ENCODE results near the gene LRRC4C. TPM values are rescaled to one million over a fixed set of nuclear protein-coding genes. Genes with fewer than 3 reads are reported as not detected.

The LRRC4C gene
- total RNA-seq, 2 donors from 2014 or later = 2.7 to 2.8 TPM

GRCh38 chr11:41384329-41384728, 75.1 kb downstream of the LRRC4C start:
- Histone ChIP-seq H3K36me3 (no peaks in the 10 kb centered on the region), H3K9me3 (no peaks in the 10 kb centered on the region), H3K27ac (no peak overlapping the region), H3K4me3 (no peak overlapping the region), H3K4me1 (no peaks in the 10 kb centered on the region), H3K27me3 (no peaks in the 10 kb centered on the region)
- DNase-seq (ENCODE audit: low spot score) = no peak
- TF ChIP-seq, protein P1, sequence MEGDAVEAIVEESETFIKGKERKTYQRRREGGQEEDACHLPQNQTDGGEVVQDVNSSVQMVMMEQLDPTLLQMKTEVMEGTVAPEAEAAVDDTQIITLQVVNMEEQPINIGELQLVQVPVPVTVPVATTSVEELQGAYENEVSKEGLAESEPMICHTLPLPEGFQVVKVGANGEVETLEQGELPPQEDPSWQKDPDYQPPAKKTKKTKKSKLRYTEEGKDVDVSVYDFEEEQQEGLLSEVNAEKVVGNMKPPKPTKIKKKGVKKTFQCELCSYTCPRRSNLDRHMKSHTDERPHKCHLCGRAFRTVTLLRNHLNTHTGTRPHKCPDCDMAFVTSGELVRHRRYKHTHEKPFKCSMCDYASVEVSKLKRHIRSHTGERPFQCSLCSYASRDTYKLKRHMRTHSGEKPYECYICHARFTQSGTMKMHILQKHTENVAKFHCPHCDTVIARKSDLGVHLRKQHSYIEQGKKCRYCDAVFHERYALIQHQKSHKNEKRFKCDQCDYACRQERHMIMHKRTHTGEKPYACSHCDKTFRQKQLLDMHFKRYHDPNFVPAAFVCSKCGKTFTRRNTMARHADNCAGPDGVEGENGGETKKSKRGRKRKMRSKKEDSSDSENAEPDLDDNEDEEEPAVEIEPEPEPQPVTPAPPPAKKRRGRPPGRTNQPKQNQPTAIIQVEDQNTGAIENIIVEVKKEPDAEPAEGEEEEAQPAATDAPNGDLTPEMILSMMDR (IDR thresholded peaks at IDR 0.05) = no peak

DNA sequence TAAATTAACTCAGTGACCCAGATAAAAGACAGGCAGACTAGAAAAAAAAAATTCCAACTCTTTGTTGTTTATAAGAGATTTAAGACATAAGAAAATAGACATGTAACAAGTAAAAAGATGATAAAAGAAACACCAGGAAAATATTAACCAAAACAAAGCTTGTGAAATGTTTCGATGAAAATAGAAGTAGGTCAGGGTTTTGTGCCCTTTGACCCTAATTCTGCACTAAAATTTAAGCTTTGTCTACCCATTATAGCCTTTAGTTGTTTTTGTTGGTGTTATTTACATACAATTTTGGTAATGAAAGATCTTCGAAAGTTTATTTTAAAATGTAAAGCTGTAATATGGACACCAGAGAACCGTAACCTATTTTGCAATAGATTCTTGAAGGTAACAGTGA, 75.7 kb downstream of the LRRC4C start:
- TF ChIP-seq, protein P1 (IDR thresholded peaks at IDR 0.05) = no peak
- Histone ChIP-seq H3K9me3 (no peaks in the 10 kb centered on the region), H3K36me3 (no peaks in the 10 kb centered on the region), H3K27me3 (no peaks in the 10 kb centered on the region), H3K27ac (no peak overlapping the region), H3K4me1 (no peaks in the 10 kb centered on the region), H3K4me3 (no peak overlapping the region)
- DNase-seq (ENCODE audit: low spot score) = no peak

DNA sequence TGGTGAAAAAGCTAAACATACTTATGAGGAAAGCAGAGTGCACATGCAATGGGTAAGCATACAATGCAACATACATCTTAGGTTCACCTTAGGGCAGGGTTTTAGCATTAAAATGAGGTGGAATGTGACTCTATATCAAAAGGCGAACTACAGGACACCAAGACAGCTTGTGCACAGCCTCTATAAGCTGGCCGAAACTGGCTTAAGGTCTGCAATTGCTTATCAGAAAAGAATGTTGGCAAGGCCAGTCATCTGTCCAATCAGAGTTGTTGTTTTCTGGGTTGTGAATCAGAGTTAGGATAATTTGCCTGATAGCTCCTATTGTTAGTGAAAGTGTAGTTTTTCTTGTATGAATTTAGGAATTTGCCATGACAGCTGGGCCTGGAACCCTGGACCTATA, 76.5 kb downstream of the LRRC4C start:
- TF ChIP-seq, protein P1 (IDR thresholded peaks at IDR 0.05) = no peak
- no peak for DNase-seq (ENCODE audit: low spot score)
- H3K4me3 ChIP-seq = no peak overlapping the region
- no peaks in the 10 kb centered on the region for H3K36me3 ChIP-seq
- no peaks in the 10 kb centered on the region for H3K9me3 ChIP-seq
- H3K27ac ChIP-seq = no peak overlapping the region
- H3K27me3 ChIP-seq = no peaks in the 10 kb centered on the region
- H3K4me1 ChIP-seq = no peaks in the 10 kb centered on the region

DNA sequence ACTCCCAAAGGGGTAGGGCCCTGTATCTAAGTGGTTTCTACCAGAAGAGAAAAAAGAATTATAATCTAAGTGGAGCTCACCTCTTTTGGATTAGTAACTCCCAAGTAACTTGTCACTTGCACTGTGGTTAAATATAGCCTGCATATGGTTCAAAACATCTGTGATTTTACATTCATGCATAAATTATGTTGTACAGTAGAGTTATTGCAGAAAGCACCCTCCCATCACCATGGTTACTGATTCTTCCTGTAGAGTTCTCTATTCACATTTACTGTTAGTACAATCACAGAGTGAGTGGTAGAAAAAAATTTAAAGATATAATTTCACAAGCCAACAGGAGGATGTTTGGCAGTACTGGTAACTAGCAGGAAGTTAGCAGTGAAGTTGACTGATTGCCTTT, 80.4 kb downstream of the LRRC4C start:
- Histone ChIP-seq H3K27me3 (no peaks in the 10 kb centered on the region), H3K4me3 (no peak overlapping the region), H3K9me3 (no peaks in the 10 kb centered on the region), H3K27ac (no peak overlapping the region), H3K4me1 (no peaks in the 10 kb centered on the region), H3K36me3 (no peaks in the 10 kb centered on the region)
- DNase-seq (ENCODE audit: low spot score) = no peak
- TF ChIP-seq, protein P1 (IDR thresholded peaks at IDR 0.05) = no peak

GRCh38 chr11:41377709-41378394, 81.6 kb downstream of the LRRC4C start:
- Histone ChIP-seq H3K4me1 (no peaks in the 10 kb centered on the region), H3K27me3 (no peaks in the 10 kb centered on the region), H3K9me3 (no peaks in the 10 kb centered on the region), H3K4me3 (no peak overlapping the region), H3K36me3 (no peaks in the 10 kb centered on the region), H3K27ac (no peak overlapping the region)
- DNase-seq (ENCODE audit: low spot score) = no peak
- TF ChIP-seq, protein P1 (IDR thresholded peaks at IDR 0.05) = no peak

- Histone ChIP-seq H3K4me3 (no peak overlapping the region), H3K4me1 (no peaks in the 10 kb centered on the region)
These were observed 107.6 kb downstream of the LRRC4C start for GRCh38 chr11:41351825-41352224.

More at GRCh38 chr11:41351825-41352224, 107.6 kb downstream of the LRRC4C start:
- Histone ChIP-seq H3K9me3 (no peaks in the 10 kb centered on the region), H3K36me3 (no peaks in the 10 kb centered on the region), H3K27me3 (no peaks in the 10 kb centered on the region), H3K27ac (no peak overlapping the region)
- TF ChIP-seq, protein P1 (IDR thresholded peaks at IDR 0.05) = no peak
- DNase-seq (ENCODE audit: low spot score) = no peak

Data from right atrium auricular region (tissue), 2 donors.